ENCODE data around the gene SHKBP1.

DNA sequence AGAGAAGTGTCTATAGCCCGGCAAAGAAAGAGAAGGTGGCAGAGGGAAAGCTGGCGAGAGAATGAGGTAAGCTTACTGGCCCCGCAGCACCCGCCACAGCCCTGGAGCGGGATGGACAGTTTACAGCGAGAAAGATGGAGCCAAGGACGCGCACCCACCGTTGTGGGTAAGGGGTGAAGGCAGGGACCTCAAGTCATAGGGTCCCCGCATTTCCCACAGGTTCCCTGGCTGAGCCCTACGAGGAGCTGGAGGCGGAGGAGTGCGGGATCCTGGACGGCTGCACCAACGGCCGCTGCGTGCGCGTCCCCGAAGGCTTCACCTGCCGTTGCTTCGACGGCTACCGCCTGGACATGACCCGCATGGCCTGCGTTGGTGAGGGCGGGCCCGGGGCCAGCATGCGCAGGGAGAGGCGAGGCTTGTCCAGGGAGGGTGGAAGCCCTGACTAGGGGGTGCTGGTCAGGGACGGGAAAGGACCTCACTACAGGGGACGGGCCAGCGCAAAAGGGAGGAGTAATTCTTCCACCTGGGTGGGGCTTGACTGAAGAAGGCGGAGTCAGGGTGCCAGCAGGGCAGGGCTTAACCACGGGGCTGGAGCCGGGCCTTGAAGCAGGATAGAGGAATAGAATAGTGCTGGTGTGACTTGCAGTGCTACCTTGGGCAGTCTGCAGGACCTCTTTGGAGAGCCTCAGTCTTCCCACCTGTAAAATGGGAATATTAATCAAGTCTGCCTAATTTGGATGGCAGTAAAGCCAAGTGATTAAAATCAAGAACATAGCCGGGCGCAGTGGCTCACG, 51.0 kb downstream of the SHKBP1 start:
- TF ChIP-seq GATA2 (IDR thresholded peaks at IDR 0.05; ENCODE audit: low read depth, low read length) (no peak), GATA3 (IDR thresholded peaks at IDR 0.05; ENCODE audit: low read depth, low read length) (no peak)
